ENCODE data around the gene HMCN1.

DNA sequence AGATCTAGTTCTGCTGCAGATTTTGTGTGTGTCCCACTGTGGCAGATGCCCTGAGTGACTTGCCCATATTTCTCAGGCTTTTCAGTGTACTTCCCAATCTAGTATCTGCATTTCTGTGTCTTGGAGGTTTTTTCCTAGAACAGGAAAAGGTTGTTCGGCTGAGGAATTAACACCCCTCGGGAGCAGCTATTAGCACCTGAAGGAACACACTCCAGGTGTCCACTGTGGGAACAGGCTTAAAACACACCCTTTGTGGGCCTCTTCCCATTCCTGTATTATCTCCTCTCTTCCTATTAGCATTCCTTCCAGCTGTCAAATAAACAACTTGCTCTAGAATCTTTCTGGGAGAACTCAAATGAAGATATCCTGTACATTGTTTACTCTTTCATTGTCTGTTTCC is 178.3 kb downstream of the HMCN1 start:
- no peak for TF ChIP-seq POLR2A (IDR thresholded peaks at IDR 0.05)
- TF ChIP-seq, protein P1, sequence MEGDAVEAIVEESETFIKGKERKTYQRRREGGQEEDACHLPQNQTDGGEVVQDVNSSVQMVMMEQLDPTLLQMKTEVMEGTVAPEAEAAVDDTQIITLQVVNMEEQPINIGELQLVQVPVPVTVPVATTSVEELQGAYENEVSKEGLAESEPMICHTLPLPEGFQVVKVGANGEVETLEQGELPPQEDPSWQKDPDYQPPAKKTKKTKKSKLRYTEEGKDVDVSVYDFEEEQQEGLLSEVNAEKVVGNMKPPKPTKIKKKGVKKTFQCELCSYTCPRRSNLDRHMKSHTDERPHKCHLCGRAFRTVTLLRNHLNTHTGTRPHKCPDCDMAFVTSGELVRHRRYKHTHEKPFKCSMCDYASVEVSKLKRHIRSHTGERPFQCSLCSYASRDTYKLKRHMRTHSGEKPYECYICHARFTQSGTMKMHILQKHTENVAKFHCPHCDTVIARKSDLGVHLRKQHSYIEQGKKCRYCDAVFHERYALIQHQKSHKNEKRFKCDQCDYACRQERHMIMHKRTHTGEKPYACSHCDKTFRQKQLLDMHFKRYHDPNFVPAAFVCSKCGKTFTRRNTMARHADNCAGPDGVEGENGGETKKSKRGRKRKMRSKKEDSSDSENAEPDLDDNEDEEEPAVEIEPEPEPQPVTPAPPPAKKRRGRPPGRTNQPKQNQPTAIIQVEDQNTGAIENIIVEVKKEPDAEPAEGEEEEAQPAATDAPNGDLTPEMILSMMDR (IDR thresholded peaks at IDR 0.05), result no peak

Data from right lobe of liver (tissue), 4 donors.